GM03348 (cell line): Measurements from ENCODE around the gene ANKDD1A.

ENCODE experiments used
- DNase-seq: peaks from one replicate; pipeline ENCODE4 v3.0.0; 2012; ENCODE audit warnings: low spot score

The ANKDD1A gene

GRCh38 chr15:64911311-64912186, at the start of gene ANKDD1A:
Gene ANKDD1A (plus strand): TSS chr15:64911902. CDS start chr15:64911931, 29 bp downstream.
- peak; percentile 90 for DNase-seq

DNA sequence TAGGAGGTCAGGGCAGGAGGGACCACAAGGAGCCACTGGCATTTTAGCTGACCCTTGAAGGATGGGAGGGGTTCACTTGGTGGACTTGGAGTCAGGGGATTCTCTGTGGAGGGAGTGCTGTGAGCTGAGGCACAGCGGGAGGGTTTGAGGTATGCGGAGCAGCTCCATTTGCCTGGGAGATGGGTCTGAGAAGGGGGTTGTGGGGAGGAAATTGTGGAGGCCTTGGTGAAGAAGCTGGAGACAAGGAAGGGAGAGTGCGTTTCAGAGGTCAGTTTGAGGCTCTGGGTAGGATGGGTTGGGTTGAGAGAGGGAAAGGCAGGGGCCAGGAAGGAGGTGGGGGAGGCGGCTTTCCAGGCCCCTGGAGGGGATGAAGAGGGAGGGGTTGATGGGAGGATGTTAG, 49.7 kb upstream of the ANKDD1A start:
- DNase-seq = no peak

DNA sequence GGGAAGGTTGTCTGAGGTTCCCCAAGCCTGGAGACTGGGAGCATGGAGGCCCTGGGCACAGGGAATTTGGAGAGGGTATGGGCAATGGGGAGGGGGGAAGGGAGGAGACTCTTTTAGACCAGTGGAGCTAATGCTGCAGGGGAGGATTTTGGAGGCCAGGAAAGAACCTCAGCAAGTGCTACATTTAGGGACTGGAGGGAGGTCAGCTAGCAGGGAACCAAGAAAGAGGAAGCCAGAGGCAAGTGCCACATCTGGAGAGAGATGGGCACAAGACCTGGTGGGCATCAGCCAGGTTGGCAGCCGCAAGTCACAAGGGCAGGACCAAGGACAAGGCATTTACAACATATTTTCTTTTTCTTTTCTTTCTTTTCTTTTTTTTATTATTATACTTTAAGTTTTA, 49.3 kb upstream of the ANKDD1A start:
- DNase-seq = no peak

GRCh38 chr15:64864068-64864467, 47.6 kb upstream of the ANKDD1A start:
- no peak for DNase-seq

DNA sequence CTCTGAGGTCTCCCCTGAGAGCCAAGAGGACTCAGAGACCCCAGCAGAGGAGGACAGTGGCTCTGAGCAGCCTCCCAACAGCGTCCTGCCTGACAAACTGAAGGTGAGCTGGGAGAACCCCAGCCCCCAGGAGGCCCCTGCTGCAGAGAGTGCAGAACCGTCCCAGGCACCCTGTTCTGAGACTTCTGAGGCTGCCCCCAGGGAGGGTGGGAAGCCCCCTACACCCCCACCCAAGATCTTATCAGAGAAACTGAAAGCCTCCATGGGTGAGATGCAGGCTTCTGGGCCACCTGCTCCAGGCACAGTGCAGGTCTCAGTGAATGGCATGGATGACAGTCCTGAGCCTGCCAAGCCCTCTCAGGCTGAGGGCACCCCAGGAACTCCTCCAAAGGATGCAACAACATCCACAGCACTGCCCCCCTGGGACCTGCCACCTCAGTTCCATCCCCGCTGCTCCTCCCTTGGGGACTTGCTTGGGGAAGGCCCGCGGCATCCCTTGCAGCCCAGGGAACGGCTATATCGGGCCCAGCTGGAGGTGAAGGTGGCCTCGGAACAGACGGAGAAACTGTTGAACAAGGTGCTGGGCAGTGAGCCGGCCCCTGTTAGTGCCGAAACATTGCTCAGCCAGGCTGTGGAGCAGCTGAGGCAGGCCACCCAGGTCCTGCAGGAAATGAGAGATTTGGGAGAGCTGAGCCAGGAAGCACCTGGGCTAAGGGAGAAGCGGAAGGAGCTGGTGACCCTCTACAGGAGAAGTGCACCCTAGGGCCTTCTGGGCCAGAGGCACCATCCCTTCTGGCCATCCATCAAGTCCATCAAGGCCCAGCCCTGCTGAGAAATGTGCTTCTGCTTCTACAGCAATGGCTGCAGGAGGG, 46.3 kb upstream of the ANKDD1A start:
- no peak for DNase-seq

DNA sequence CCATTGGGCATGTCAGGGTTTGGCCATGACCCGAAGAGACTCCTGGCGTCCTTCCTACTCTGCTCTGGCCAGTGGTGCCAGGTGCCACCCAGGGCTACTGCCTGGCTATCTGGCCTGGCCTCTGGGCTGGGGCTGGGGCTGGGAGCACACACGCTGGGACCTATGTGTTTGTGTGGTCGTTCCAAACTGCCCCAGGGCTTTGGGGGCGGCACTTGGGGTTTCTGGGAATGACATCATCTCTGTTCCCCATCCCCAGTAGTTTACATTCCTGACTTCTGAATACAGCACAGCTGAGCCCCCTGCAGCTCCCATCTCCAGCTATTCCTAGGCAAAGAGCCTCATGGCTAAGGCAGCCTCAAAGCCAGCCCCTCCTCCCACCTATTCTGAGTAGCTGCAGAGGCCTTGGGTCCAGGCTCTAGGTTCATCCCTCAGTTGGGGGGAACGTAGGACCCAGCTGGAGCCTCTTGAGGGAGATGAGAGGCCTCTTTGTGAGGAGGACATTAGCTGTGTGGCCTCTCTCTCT, 45.6 kb upstream of the ANKDD1A start:
- DNase-seq = peak; percentile 70

- no peak for DNase-seq
Observed at GRCh38 chr15:64869501-64869900, 42.2 kb upstream of the ANKDD1A start.

DNA sequence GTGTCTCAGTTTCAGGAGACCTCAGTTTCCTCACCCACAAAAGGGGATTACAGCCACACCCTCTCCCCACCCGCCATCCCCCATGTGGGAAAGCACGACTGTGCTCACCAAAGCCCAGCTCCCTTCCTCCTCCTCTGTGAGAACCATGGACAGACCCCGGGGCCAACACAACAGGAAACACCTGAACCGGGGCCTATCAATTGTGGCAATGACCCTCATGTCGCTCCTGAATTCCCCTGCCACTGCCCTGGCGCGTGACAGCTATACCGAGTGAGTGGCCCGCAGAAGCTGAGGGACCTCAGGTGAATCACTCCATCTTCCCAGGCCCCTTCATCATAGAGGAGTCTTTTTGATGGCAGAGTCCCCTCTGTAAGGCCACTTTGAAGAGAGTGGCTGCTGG, 41.3 kb upstream of the ANKDD1A start:
- DNase-seq = no peak

- no peak for DNase-seq
Observed at GRCh38 chr15:64875641-64876223, 36.0 kb upstream of the ANKDD1A start.

- DNase-seq = peak; percentile 59
Observed at GRCh38 chr15:64877435-64877834, 34.3 kb upstream of the ANKDD1A start.

DNA sequence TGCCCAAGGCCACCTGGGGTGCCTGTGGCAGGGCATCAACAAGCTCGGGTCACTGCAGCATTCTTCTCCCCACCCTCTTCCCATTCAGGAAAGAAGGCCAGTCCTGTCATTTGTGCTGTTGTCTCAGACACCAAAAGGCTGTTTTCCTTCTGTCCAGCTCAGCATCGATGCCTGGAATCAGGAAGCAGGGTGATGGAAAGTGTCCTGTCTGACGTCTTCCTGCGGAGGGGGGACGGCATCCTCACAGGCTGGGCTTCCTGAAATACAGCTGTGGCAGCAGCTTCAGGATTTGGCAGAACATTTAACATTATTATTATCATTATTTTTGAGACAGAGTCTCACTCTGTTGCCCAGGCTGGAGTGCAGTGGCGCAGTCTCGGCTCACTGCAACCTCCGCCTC, 33.0 kb upstream of the ANKDD1A start:
- no peak for DNase-seq

- no peak for DNase-seq
Observed at GRCh38 chr15:64883100-64883581, 28.6 kb upstream of the ANKDD1A start.

- DNase-seq = peak; percentile 87
Observed at GRCh38 chr15:64883997-64884511, 27.6 kb upstream of the ANKDD1A start.

- DNase-seq = no peak
Observed at GRCh38 chr15:64884679-64885078, 27.0 kb upstream of the ANKDD1A start.

DNA sequence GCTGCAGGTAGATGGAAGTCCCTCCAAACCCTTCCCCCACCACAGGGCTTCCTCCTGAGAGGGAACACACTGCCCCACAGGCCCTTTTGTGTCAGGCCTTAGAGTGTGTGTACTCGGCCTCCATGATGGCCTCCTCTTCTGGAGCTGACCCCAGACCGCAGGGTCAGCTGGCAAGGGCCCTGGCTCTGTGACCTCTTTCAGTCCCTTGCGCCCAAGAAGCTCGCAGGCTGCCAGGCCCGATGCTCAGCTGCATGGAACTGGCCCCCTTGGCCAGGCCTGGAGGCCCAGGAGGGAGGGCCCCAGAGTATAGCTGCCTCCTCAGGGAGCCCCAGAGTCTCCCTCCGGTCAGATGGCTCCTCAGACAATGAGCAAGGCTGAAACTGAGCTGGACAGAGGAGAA, 23.4 kb upstream of the ANKDD1A start:
- DNase-seq = no peak

DNA sequence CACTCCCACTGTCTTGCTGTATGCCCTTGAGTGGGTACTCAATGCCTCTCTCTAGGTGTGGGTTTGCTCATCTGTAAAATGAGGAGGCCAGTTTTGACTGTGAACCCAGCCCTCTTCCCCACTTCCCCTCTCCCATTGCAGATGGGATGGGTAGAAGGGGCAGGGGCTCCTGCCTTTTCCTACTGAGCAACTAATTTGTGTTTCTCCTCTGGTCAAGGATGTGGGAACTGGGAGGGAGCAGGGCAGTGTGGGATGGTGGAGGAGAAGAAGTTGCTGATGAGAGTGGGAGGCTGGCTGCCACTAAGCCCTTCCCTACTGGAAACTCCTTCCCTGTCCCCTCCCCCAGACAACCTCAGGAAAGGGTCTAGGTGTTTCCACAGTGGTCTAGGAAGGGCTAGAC, 20.1 kb upstream of the ANKDD1A start:
- no peak for DNase-seq

GRCh38 chr15:64892847-64893403, 18.8 kb upstream of the ANKDD1A start:
- no peak for DNase-seq

GRCh38 chr15:64893481-64894394, 18.0 kb upstream of the ANKDD1A start:
- peak; percentile 95 for DNase-seq

DNA sequence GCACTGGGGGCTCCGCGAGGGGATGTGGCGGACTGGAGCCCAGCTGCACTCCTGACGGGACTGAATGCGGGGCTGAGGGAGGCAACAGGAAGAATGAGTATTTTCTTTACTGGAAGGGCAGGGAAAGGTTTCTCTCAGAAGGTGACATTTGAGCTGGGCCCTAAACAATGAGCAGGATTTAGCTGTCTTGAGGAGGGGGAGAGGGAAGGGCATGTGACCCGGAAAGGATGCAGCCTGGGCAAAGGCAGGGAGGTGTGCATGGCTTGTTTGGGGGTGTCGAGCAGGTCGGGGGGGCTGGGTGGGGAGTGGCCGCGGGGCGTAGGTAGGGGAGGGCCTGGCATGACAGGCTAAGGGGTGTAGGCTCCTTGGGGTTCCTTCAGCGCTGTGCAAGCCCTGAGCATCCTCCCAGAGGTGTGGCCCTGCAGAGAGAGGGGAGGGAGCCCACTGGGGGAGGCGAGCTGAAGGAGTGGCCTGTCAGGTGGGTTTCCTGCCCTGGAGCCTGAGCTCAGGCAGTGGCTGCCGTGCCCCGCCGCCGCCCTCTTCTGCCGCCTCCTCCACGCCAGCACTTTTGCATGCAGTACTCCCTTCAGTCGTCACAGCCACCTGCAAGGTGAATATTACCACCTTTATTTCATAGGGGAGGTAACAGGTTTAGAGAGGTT, 17.2 kb upstream of the ANKDD1A start:
- DNase-seq = no peak
